ENCODE measurements around the gene NDUFA11.

NDUFA11 gene

DNA sequence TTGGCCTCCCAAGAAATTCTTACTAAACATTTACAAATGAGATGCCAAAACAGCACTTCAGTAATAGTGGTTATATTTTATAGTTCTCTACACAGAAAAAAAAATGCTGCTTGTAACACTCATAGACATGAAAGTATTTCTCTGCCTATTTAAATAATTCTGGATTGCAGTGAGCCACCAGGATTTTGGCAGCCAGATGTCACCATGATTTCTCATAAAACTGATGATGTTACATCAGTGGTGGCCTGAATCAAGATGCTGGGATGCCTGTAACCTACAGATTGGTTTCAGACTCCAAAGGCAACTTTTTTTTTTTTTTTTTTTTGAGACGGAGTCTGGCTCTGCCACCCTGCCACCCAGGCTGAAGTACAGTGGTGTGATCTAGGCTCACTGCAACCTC, 7.8 kb upstream of the NDUFA11 start:
- H3K9ac ChIP-seq (ENCODE audit: low read length in 5 of 5) = no peak overlapping the region
- H3K27ac ChIP-seq (ENCODE audit: low read depth, low read length) = no peak overlapping the region
- no peak overlapping the region for H3K4me3 ChIP-seq (ENCODE audit: low read depth in 1 of 5, low read length in 5 of 5)
- peaks cover 0 to 23% (median 18%) of the 10 kb centered on the region in 5 donors for H3K4me1 ChIP-seq (ENCODE audit: control insufficient read depth in 5 of 5, insufficient read depth in 5 of 5, low read length in 5 of 5)
- H3K36me3 ChIP-seq (ENCODE audit: control insufficient read depth in 5 of 5, insufficient read depth in 5 of 5, low read length in 5 of 5) = peaks cover 0 to 40% (median 21%) of the 10 kb centered on the region in 5 donors
- no peaks in the 10 kb centered on the region for H3K27me3 ChIP-seq (ENCODE audit: control insufficient read depth in 5 of 5, insufficient read depth in 4 of 5, low read length in 5 of 5)
- H3K9me3 ChIP-seq (ENCODE audit: control insufficient read depth in 5 of 5, low read length in 5 of 5) = no peaks in the 10 kb centered on the region

DNA sequence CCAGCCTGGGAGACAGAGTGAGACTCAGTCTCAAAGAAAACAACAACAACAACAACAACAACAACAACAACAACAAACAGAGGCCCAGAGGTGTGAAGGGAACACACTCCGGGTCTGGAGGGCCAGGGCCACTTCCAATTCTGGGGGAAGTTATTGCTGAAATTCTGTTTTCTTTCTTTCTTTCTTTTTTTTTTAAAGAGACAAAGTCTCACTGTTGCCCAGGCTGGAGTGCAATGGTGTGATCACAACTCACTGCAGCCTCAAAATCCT, 7.0 kb upstream of the NDUFA11 start:
- Histone ChIP-seq H3K27me3 (ENCODE audit: control insufficient read depth in 5 of 5, insufficient read depth in 4 of 5, low read length in 5 of 5) (no peaks in the 10 kb centered on the region), H3K4me1 (ENCODE audit: control insufficient read depth in 5 of 5, insufficient read depth in 5 of 5, low read length in 5 of 5) (peaks cover 0 to 22% (median 18%) of the 10 kb centered on the region in 5 donors), H3K27ac (ENCODE audit: low read depth, low read length) (no peak overlapping the region), H3K36me3 (ENCODE audit: control insufficient read depth in 5 of 5, insufficient read depth in 5 of 5, low read length in 5 of 5) (peaks cover 0 to 34% (median 20%) of the 10 kb centered on the region in 5 donors), H3K4me3 (ENCODE audit: low read depth in 1 of 5, low read length in 5 of 5) (no peak overlapping the region), H3K9me3 (ENCODE audit: control insufficient read depth in 5 of 5, low read length in 5 of 5) (no peaks in the 10 kb centered on the region), H3K9ac (ENCODE audit: low read length in 5 of 5) (no peak overlapping the region)

DNA sequence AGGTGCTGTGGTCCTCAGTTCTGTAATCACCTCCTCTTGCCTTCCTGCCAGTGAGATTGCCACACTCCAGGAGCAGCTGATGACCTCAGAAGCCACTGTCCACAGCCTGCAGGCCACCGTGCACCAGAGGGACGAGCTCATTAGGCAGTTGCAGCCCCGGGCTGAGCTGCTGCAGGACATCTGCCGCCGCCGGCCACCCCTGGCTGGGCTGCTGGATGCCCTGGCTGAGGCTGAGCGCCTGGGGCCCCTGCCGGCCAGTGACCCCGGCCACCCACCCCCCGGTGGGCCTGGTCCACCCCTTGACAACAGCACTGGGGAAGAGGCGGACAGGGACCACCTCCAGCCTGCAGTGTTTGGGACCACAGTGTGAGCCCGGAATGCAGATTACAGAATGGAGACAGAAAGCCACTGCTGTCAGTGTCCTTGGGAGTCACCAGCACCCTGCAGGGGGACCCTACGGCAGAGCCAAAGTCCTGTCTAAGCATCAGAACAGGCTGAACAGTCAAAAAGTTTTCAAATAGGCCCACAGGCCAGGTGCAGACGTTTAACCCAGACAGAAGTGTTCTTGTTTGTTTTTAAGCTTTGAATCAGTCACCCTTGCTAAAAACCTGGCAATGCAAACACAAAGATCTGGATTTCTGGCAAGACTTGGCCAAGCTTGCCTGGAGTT, 5.3 kb upstream of the NDUFA11 start:
- H3K36me3 ChIP-seq (ENCODE audit: control insufficient read depth in 5 of 5, insufficient read depth in 5 of 5, low read length in 5 of 5) = peaks cover 0 to 22% (median 16%) of the 10 kb centered on the region in 5 donors
- H3K4me3 ChIP-seq (ENCODE audit: low read depth in 1 of 5, low read length in 5 of 5) = no peak overlapping the region
- peaks cover 5 to 19% (median 16%) of the 10 kb centered on the region in 5 donors for H3K4me1 ChIP-seq (ENCODE audit: control insufficient read depth in 5 of 5, insufficient read depth in 5 of 5, low read length in 5 of 5)
- no peaks in the 10 kb centered on the region for H3K9me3 ChIP-seq (ENCODE audit: control insufficient read depth in 5 of 5, low read length in 5 of 5)
- no peak overlapping the region for H3K9ac ChIP-seq (ENCODE audit: low read length in 5 of 5)
- no peak overlapping the region for H3K27ac ChIP-seq (ENCODE audit: low read depth, low read length)
- peaks cover 0 to 2% (median 0%) of the 10 kb centered on the region in 5 donors for H3K27me3 ChIP-seq (ENCODE audit: control insufficient read depth in 5 of 5, insufficient read depth in 4 of 5, low read length in 5 of 5)

DNA sequence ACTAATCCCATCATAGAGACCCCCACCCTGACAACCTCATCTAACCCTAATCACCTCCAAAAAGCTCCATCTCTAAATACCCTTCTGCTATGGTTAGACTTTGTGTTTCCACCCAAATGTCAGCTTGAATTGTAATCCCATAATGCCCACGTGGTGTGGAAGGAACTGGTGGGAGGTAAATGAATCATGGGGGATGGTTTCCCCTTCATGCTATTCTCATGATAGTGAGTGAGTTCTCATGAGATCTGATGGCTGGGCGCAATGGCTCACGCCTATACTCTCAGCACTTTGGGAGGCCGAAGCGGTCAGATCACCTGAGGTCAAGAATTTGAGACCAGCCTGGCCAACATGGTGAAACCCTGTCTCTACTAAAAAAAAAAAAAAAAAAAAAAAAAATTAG, 3.7 kb upstream of the NDUFA11 start:
- peaks cover 0 to 18% (median 16%) of the 10 kb centered on the region in 5 donors for H3K36me3 ChIP-seq (ENCODE audit: control insufficient read depth in 5 of 5, insufficient read depth in 5 of 5, low read length in 5 of 5)
- peaks cover 5 to 34% (median 25%) of the 10 kb centered on the region in 5 donors for H3K4me1 ChIP-seq (ENCODE audit: control insufficient read depth in 5 of 5, insufficient read depth in 5 of 5, low read length in 5 of 5)
- H3K9me3 ChIP-seq (ENCODE audit: control insufficient read depth in 5 of 5, low read length in 5 of 5) = no peaks in the 10 kb centered on the region
- peaks cover 0 to 2% (median 0%) of the 10 kb centered on the region in 5 donors for H3K27me3 ChIP-seq (ENCODE audit: control insufficient read depth in 5 of 5, insufficient read depth in 4 of 5, low read length in 5 of 5)
- no peak overlapping the region for H3K4me3 ChIP-seq (ENCODE audit: low read depth in 1 of 5, low read length in 5 of 5)
- no peak overlapping the region for H3K9ac ChIP-seq (ENCODE audit: low read length in 5 of 5)
- no peak overlapping the region for H3K27ac ChIP-seq (ENCODE audit: low read depth, low read length)

DNA sequence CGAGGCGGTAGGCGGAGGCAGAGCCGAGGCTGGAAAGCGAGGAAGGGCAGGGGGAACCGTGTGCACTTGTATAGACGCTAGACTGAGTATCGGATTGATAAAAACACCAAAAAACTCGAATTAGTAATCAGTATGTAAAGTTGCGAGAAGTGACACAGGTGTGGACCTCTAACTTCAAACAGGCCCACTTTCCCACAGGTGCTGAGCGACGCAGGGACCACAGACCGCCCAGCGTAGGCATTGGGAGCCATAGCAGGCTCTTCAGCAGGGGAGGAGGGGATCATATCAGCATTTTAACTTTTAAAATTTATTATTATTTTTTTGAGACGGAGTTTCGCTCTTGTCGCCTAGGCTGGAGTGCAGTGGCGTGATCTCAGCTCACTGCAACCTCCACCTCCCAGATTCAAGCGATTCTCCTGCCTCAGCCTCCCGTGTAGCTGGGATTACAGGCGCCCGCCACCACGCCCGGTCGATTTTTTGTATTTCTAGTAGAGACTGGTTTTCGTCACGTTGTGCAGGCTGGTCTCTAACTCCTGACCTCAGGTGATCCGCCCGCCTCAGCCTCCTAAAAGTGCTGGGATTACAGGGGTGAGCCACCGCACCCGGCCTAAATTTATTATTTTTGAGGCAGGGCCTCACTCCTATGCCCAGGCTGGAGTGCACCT, 1.7 kb upstream of the NDUFA11 start:
- H3K27ac ChIP-seq (ENCODE audit: low read depth, low read length) = no peak overlapping the region
- no peaks in the 10 kb centered on the region for H3K9me3 ChIP-seq (ENCODE audit: control insufficient read depth in 5 of 5, low read length in 5 of 5)
- peaks cover 5 to 36% (median 27%) of the 10 kb centered on the region in 5 donors for H3K4me1 ChIP-seq (ENCODE audit: control insufficient read depth in 5 of 5, insufficient read depth in 5 of 5, low read length in 5 of 5)
- H3K9ac ChIP-seq (ENCODE audit: low read length in 5 of 5) = peak overlapping the region; percentile 73 to 97 (median 91)
- H3K4me3 ChIP-seq (ENCODE audit: low read depth in 1 of 5, low read length in 5 of 5) = peak overlapping the region; percentile 84 to 96 (median 91)
- H3K27me3 ChIP-seq (ENCODE audit: control insufficient read depth in 5 of 5, insufficient read depth in 4 of 5, low read length in 5 of 5) = peaks cover 0 to 2% (median 0%) of the 10 kb centered on the region in 5 donors
- H3K36me3 ChIP-seq (ENCODE audit: control insufficient read depth in 5 of 5, insufficient read depth in 5 of 5, low read length in 5 of 5) = peaks cover 0 to 24% (median 19%) of the 10 kb centered on the region in 5 donors

DNA sequence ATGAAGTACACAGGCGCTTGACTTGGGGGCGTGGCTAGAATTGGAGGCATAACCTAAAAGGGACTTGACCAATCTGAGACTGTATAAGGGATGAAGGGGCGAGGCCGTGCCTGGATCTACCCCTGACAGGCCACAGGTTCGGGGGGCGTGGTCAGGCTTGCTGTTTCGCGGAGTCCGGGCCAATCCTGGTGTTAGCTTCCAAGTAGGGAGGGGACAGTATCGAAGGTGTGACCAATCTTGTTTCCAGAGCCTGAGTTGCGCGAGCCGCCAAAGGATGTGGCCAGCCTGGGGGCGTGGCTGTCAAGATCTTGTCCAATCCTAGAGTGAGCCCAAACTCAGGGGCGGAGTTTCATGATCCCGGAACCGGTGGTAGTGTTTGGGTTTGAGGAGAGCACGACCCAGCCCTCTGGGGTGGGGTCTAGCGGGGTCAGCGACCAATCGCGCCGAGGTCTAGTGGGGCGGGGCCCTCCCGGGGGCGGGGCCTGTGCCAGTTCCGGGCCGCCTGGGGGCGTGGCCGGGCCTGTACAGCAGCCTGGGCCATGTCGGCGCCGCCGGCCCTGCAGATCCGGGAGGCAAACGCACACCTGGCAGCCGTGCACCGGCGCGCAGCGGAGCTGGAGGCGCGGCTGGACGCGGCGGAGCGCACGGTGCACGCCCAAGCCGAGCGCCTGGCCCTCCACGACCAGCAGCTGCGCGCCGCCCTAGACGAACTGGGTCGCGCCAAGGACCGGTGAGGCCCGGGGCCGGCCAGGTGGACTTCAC, 943 bp upstream of the NDUFA11 start, which contains the start of gene VMAC:
VMAC (plus strand) TSS at position 521 of the 762 bp plus-strand sequence; CDS start at position 540, 19 bp downstream.
- Histone ChIP-seq H3K4me1 (ENCODE audit: control insufficient read depth in 5 of 5, insufficient read depth in 5 of 5, low read length in 5 of 5) (peaks cover 5 to 36% (median 27%) of the 10 kb centered on the region in 5 donors), H3K27me3 (ENCODE audit: control insufficient read depth in 5 of 5, insufficient read depth in 4 of 5, low read length in 5 of 5) (peaks cover 0 to 2% (median 0%) of the 10 kb centered on the region in 5 donors), H3K4me3 (ENCODE audit: low read depth in 1 of 5, low read length in 5 of 5) (peak within 1 kb of the TSS; percentile 91 to 97 (median 96)), H3K9ac (ENCODE audit: low read length in 5 of 5) (peak within 1 kb of the TSS; percentile 73 to 100 (median 97)), H3K36me3 (ENCODE audit: control insufficient read depth in 5 of 5, insufficient read depth in 5 of 5, low read length in 5 of 5) (peaks cover 0 to 18% (median 13%) of the 10 kb centered on the region in 5 donors), H3K27ac (ENCODE audit: low read depth, low read length) (peak within 1 kb of the TSS; percentile 80), H3K9me3 (ENCODE audit: control insufficient read depth in 5 of 5, low read length in 5 of 5) (no peaks in the 10 kb centered on the region)

DNA sequence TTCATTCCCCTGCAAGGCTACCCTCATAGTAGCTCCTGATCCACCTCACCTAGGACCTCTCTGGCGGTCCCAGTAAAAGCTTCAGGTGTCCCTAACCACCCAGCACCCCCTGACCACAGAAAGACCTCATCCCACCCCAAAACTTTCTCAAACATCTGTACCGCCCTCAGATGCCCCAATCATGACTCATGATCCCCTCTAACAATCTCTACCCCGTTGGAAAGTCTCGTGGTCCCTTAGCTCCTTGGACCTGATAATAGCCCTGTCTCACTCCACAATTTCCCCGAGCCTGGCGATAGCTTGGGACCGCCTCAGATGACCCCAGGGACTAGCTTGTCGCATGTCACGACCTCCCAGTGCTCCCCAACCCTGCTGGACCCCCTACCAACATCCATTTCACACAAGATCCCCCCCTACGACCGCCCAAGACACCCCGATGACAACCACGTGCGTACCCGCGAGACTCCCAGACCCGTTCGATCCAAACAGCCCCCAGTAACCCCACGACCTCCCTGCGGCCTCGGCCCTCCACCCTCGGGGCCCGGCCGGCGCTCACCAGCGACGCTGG, 450 bp downstream of the NDUFA11 start:
- H3K27me3 ChIP-seq (ENCODE audit: control insufficient read depth in 5 of 5, insufficient read depth in 4 of 5, low read length in 5 of 5) = peaks cover 0 to 2% (median 0%) of the 10 kb centered on the region in 5 donors
- no peaks in the 10 kb centered on the region for H3K9me3 ChIP-seq (ENCODE audit: control insufficient read depth in 5 of 5, low read length in 5 of 5)
- peak overlapping the region; percentile 94 to 98 (median 97) for H3K4me3 ChIP-seq (ENCODE audit: low read depth in 1 of 5, low read length in 5 of 5)
- peak overlapping the region; percentile 87 to 100 (median 97) for H3K9ac ChIP-seq (ENCODE audit: low read length in 5 of 5)
- H3K36me3 ChIP-seq (ENCODE audit: control insufficient read depth in 5 of 5, insufficient read depth in 5 of 5, low read length in 5 of 5) = peaks cover 0 to 10% (median 5%) of the 10 kb centered on the region in 5 donors
- H3K27ac ChIP-seq (ENCODE audit: low read depth, low read length) = peak overlapping the region; percentile 80
- peaks cover 5 to 36% (median 27%) of the 10 kb centered on the region in 5 donors for H3K4me1 ChIP-seq (ENCODE audit: control insufficient read depth in 5 of 5, insufficient read depth in 5 of 5, low read length in 5 of 5)

DNA sequence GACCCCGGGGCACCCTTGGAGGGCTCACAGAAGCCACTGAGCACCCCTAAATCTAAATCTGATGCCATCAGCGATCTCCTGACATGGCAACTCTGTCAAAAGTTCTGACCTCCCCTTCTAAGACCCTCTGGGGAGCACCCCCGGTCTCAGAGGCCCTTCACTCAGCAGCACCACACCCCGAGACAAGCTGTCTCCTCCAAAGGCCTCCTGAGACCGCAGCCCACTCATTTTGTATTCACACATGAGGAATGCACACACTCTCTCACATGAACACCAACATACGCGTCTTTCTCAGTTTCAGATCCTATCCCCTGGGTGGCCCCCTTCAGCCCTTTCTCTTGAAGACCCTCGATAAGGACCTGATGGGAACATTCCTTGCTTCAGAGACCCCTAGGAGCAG, 2.6 kb downstream of the NDUFA11 start:
- Histone ChIP-seq H3K4me3 (ENCODE audit: low read depth in 1 of 5, low read length in 5 of 5) (no peak overlapping the region), H3K36me3 (ENCODE audit: control insufficient read depth in 5 of 5, insufficient read depth in 5 of 5, low read length in 5 of 5) (peaks cover 0 to 27% (median 14%) of the 10 kb centered on the region in 5 donors), H3K4me1 (ENCODE audit: control insufficient read depth in 5 of 5, insufficient read depth in 5 of 5, low read length in 5 of 5) (peaks cover 5 to 34% (median 25%) of the 10 kb centered on the region in 5 donors), H3K9me3 (ENCODE audit: control insufficient read depth in 5 of 5, low read length in 5 of 5) (no peaks in the 10 kb centered on the region), H3K27me3 (ENCODE audit: control insufficient read depth in 5 of 5, insufficient read depth in 4 of 5, low read length in 5 of 5) (peaks cover 0 to 2% (median 0%) of the 10 kb centered on the region in 5 donors), H3K27ac (ENCODE audit: low read depth, low read length) (no peak overlapping the region), H3K9ac (ENCODE audit: low read length in 5 of 5) (peak overlapping the region in 1 of 5 donors; percentile 41)

DNA sequence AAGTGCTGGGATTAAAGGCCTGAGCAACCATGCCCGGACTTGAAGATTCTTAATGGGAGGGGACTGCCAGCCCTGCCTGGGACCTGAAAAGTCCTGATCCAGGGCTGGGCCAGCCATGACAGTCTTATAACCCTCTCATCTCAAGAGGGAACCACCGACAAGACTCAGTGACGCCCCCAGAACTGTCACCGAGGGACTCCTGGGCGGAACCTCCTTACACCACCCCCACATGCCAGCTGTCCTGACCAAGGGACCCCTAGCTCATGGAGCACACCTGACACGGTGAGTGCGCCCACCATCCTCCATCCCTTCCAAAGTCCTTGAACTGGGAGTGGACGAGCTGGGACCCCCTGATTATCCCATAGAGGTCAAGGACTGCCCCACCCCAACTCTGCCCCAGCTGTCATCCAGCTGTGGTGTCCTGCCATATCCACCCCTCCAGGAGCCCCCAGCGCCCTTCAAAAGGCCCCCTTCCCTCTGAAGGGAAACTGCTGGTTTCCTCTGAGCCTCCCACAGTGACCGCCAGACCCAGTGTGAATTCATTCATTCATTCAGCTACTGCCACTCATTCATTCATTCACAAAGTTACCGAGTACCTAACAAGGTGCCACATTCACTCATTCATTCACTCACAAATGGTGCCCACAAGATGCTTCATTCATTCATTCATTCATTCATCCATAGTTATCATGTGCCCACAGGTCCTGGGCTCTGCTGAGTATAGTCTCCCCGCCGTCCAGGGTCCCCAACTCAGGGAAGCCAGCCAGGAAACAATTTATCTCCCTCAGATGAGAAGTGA, 3.7 kb downstream of the NDUFA11 start:
- H3K4me3 ChIP-seq (ENCODE audit: low read depth in 1 of 5, low read length in 5 of 5) = no peak overlapping the region
- H3K36me3 ChIP-seq (ENCODE audit: control insufficient read depth in 5 of 5, insufficient read depth in 5 of 5, low read length in 5 of 5) = peaks cover 0 to 38% (median 25%) of the 10 kb centered on the region in 5 donors
- H3K27me3 ChIP-seq (ENCODE audit: control insufficient read depth in 5 of 5, insufficient read depth in 4 of 5, low read length in 5 of 5) = peaks cover 0 to 2% (median 0%) of the 10 kb centered on the region in 5 donors
- H3K27ac ChIP-seq (ENCODE audit: low read depth, low read length) = no peak overlapping the region
- peak overlapping the region in 1 of 5 donors; percentile 14 for H3K9ac ChIP-seq (ENCODE audit: low read length in 5 of 5)
- no peaks in the 10 kb centered on the region for H3K9me3 ChIP-seq (ENCODE audit: control insufficient read depth in 5 of 5, low read length in 5 of 5)
- peaks cover 5 to 24% (median 15%) of the 10 kb centered on the region in 5 donors for H3K4me1 ChIP-seq (ENCODE audit: control insufficient read depth in 5 of 5, insufficient read depth in 5 of 5, low read length in 5 of 5)

Measured in subcutaneous abdominal adipose tissue (tissue), 5 donors.